ENCODE measurements around the gene SCARB1. TPM values are rescaled to one million over a fixed set of nuclear protein-coding genes. Genes with fewer than 3 reads are reported as not detected.

The SCARB1 gene
- total and polyA plus RNA-seq, 9 of the 15 experiments (the other 6 are each of a cell fraction or from before 2014, with no cell fraction given), result 0.56 to 157 (median 52.8) TPM

GRCh38 chr12:124769163-124769530 lies 94.5 kb downstream of the SCARB1 start (continued):
- no peak for TF ChIP-seq E4F1 (CRISPR knock-in tag; IDR thresholded peaks at IDR 0.05; ENCODE audit: borderline replicate concordance)
- no peak for TF ChIP-seq ZNF318 (IDR thresholded peaks at IDR 0.05; ENCODE audit: borderline replicate concordance in 1 of 2, low read depth in 1 of 2)
- no peak for TF ChIP-seq ZBTB33 (CRISPR knock-in tag; IDR thresholded peaks at IDR 0.05)
- TF ChIP-seq, protein P1, sequence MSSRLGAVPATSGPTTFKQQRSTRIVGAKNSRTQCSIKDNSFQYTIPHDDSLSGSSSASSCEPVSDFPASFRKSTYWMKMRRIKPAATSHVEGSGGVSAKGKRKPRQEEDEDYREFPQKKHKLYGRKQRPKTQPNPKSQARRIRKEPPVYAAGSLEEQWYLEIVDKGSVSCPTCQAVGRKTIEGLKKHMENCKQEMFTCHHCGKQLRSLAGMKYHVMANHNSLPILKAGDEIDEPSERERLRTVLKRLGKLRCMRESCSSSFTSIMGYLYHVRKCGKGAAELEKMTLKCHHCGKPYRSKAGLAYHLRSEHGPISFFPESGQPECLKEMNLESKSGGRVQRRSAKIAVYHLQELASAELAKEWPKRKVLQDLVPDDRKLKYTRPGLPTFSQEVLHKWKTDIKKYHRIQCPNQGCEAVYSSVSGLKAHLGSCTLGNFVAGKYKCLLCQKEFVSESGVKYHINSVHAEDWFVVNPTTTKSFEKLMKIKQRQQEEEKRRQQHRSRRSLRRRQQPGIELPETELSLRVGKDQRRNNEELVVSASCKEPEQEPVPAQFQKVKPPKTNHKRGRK (tag; IDR thresholded peaks at IDR 0.05), result no peak
- peak; percentile 35; the same call in 1 of the 2 replicates for TF ChIP-seq ATF3 (IDR thresholded peaks at IDR 0.05)
- TF ChIP-seq ATF3 (CRISPR knock-in tag; conservative IDR thresholded peaks at IDR 0.05), result no peak
- TF ChIP-seq PHF21A (IDR thresholded peaks at IDR 0.05; ENCODE audit: borderline replicate concordance, low read depth), result no peak
- TF ChIP-seq ZKSCAN8 (CRISPR knock-in tag; IDR thresholded peaks at IDR 0.05), result peak; percentile 78; the same call in 1 of the 2 replicates
